LNCaP clone FGC (cell line): Measurements from ENCODE around the gene KCNF1.

Experiments used
- DNase-seq: peaks from one replicate; pipeline ENCODE4 v3.0.0-alpha.2; 2011; ENCODE audit warnings: low read depth
- H3K4me3 ChIP-seq: 2 replicates; pipeline ENCODE4 v1.5.1; 2011; ENCODE audit warnings: mild to moderate bottlenecking, low read depth, low read length, control low read depth
- TF ChIP-seq, protein P1 (sequence below): IDR thresholded peaks from 2 replicates; pipeline ENCODE4 v1.5.1; 2012; ENCODE audit warnings: mild to moderate bottlenecking; ENCODE audit not compliant: control insufficient read depth, insufficient read depth; ENCODE audit errors: extremely low read depth

The KCNF1 gene

DNA sequence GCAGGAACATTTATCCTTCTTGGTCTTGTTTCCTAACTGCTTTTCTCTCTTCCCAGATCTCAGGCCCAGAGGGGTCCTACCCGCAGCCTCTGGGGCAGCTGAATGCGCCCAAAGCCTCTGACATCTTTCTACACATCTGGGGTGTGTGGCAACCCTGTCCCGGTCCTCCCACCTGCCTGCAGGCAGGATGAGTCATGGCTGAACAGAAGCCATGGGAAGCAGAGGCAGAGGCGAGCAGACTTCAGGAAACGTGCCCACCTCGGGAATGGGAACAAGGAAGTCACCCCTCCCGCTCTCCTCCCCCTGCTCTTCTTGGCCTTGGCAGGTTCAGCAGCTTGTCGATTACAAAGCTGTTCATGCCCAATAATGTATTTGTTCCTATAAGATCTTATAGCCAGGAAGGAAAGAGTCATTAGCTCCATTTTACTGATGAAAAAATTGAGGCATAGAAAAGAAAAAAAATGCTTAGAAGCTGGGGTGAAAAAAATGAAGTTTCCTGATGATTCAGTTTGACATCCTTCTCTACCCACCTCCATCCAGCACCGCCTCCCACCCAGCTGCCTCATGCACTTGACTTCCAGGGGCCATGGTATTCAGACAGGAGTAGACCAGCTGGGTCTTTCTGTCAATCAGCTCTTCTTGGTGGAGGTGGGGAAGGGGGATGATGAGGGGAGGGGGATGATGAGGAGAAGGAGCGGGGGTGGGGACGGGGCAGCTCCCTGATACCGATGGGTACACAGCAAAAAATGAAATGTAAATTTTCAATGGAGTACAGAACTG, 10.4 kb upstream of the KCNF1 start:
- H3K4me3 ChIP-seq = no peak overlapping the region
- no peak for DNase-seq
- TF ChIP-seq, protein P1, sequence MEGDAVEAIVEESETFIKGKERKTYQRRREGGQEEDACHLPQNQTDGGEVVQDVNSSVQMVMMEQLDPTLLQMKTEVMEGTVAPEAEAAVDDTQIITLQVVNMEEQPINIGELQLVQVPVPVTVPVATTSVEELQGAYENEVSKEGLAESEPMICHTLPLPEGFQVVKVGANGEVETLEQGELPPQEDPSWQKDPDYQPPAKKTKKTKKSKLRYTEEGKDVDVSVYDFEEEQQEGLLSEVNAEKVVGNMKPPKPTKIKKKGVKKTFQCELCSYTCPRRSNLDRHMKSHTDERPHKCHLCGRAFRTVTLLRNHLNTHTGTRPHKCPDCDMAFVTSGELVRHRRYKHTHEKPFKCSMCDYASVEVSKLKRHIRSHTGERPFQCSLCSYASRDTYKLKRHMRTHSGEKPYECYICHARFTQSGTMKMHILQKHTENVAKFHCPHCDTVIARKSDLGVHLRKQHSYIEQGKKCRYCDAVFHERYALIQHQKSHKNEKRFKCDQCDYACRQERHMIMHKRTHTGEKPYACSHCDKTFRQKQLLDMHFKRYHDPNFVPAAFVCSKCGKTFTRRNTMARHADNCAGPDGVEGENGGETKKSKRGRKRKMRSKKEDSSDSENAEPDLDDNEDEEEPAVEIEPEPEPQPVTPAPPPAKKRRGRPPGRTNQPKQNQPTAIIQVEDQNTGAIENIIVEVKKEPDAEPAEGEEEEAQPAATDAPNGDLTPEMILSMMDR = no peak

DNA sequence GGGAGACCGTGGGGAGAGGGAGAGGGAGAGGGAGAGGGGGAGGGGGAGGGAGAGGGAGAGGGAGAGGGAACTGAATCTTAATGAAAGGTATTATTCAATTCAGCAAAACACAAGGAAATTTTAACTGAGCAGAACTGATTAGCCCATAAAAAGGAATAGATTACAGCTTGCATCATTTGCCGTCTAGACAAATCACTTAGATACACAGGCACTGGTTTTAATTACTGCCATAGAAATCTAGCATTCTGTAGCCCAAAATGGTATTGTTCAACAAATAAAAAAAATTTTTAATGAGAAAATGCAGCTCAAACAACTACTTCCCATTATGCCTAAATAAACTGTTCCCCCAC, 7.9 kb upstream of the KCNF1 start:
- no peak overlapping the region for H3K4me3 ChIP-seq
- TF ChIP-seq, protein P1 = no peak
- DNase-seq = no peak

DNA sequence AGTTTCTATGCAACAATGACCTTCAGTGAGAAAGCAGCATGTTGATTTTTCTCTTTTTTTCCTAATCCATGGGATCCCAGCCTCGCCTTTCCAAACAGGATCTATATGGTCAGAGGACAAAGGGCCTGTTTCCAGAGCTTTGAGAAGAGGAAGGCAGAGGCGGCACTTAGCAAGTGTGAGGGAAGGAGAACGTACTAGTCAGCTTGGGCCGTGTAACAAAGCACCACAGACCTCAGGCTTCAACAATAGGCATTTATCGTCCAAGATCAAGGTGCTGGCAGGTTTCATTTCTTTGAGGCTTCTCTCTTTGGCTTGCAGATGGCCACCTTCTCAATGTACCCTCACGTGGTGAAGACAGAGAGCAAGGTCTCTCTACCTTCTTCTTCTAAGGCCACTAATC, 7.3 kb upstream of the KCNF1 start:
- DNase-seq = no peak
- no peak overlapping the region for H3K4me3 ChIP-seq

DNA sequence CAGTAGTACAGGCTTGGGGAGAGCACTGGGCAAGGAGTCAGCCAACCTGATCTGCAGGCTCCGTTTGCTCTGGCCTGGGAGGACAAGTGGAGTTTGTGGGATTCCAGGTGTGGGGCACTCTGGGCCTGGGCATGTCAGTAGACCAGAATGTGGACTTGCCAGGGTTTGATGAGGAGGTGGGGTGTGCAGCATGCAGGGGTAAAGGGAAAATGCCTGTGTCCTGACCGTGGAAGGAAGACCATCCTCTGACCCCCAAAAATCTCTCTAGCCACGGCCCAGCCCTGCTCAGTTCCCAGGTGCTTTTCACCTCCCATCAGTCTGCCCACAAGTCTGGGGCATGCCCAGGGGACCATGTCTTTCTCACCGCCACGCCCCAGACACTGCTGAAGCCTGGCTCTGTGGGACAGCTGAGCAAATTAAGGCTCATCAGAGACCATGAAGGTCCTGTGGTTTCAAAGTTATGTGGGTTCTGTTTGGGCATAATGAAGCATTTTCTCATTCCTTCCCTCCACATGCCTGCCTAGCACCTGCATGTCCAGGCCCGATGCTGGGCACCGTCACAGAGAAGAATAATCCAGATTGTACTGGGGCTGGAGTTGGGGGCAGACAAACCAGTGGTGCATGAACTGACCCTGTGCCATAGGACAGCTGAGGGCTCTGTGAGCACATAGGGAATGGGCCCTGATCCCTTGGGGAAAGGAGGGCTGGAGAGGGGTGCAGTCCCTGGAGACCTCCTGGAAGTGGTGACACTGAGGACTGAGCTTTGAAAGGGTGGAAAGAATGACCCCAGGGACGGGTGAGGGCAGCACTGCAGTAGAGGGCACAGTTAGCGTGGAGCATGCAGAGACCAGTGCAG, 6.5 kb upstream of the KCNF1 start:
- no peak for DNase-seq
- H3K4me3 ChIP-seq = no peak overlapping the region
- TF ChIP-seq, protein P1 = no peak

More for the DNA sequence above, 7.3 kb upstream of the KCNF1 start:
- TF ChIP-seq, protein P1 = no peak

DNA sequence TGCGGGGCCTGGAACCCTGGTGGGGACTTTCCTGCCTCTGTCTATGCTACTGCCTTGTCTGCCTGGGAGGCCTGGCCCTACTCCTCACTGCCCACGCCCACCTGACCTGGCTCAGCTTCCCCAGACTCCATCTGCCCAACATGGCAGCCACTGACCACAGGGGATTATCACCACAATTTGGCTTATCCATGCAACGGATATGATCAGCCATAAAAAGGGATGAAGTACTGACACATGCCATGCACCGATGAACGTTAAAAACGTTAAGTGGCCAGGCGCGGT, 5.9 kb upstream of the KCNF1 start:
- TF ChIP-seq, protein P1 = no peak
- no peak for DNase-seq
- no peak overlapping the region for H3K4me3 ChIP-seq

DNA sequence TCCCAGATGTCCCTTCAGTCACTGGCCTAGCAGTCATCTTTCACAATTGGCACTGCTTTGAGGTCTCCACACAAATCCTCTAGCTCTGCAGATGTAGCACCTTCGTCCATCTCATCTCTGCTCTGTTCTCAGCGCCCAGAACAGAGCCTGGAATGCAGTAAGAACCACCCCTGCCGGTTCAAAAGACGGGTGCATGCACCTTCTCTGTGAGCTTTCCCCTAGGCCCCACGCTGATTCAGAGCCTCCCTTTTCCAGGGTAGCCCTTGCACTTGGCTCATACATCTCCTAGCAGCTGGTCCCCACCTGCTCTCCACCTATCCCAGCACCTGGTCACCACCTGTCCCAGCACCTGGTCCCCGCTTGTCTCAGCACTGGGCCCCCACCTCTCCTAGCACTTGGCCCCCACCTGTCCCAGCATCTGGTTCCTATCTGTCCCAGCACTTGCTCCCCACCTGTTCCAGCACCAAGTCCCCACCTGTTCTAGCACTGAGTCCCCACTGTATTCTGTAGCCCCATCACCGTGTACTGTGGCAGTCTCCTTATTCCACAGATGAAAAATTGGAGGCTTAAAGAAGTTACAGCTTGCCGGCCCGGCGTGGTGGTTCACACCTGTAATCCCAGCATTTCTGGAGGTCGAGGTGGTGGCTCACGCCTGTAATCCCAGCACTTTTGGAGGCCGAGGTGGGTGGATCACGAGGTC, 4.7 kb upstream of the KCNF1 start:
- TF ChIP-seq, protein P1 = no peak
- H3K4me3 ChIP-seq = no peak overlapping the region
- DNase-seq = no peak
